Fibroblast of mammary gland (primary cell): ENCODE results near the gene NCOA6.

Experiments used
- DNase-seq: peaks from one replicate; pipeline ENCODE4 v3.0.0-alpha.2; 2010; ENCODE audit warnings: low read depth
- H3K4me3 ChIP-seq: 2 replicates; pipeline ENCODE4 v1.5.1; 2011; ENCODE audit warnings: low read depth, mild to moderate bottlenecking, low read length, moderate library complexity; ENCODE audit not compliant: control insufficient read depth
- CTCF ChIP-seq: conservative IDR thresholded peaks from 2 replicates; pipeline ENCODE4 v1.5.1; 2011; ENCODE audit warnings: low read depth, low read length, inconsistent platforms; ENCODE audit not compliant: control insufficient read depth, insufficient read depth

The NCOA6 gene

DNA sequence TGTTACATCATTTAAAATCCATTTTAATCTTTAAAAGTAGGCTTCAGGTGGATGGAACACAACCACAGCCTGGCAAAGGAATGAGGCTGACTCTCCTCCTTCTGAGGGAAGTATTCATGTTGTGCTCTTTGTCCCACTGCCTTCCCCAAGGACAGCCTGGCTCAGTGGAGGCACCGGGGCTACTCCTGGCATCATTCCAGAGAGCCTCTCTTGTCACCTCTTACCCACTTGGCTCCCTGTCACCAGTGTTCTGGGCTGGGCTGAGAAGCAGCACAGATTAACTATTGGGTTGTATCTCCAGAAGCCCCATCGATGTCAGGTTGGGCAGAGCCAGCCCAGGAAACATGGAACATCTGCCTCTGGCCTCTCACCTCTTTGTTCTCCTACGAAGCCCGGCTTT is 132.0 kb downstream of the NCOA6 start:
- DNase-seq, result no peak
- TF ChIP-seq CTCF, result no peak
- H3K4me3 ChIP-seq, result no peak overlapping the region

DNA sequence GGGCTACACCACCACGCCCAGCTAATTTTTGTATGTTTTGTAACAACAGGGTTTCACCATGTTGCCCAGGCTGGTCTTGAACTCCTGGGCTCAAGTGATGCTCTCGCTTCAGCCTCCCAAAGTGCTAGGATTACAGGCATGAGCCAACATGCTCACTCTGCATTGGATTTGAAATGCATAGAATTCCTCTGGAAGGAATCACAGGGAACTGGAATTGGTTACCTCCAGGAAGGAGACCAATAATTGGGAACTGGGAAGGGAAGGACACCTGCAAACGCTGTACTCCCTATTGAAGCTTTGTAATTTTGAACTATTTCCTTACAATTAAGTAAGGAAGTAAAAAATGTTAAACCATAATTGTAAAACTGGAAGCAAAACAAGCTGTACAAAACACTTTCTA is 133.6 kb downstream of the NCOA6 start:
- TF ChIP-seq CTCF, result no peak
- DNase-seq, result no peak
- no peak overlapping the region for H3K4me3 ChIP-seq

GRCh38 chr20:34689486-34689885 is 136.0 kb downstream of the NCOA6 start:
- H3K4me3 ChIP-seq, result no peak overlapping the region
- TF ChIP-seq CTCF, result no peak
- peak; percentile 42 for DNase-seq

DNA sequence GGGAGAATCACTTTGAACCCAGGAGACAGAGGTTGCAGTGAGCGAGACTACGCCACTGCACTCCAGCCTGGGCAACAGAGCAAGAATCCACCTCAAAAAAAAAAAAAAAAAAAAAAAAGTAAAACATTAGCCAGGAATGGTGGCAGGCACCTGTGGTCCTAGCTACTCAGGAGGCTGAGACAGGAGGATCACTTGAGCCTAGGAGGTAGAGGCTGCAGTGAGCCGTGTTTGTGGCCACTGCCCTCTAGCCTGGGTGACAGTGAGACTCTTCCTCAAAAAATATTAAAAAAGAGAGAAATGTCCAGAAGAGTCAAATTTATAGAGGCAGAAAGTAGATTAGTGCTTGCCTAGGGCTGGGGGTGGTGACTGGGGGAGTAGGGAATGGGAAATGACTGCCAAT is 141.8 kb downstream of the NCOA6 start:
- TF ChIP-seq CTCF, result no peak
- no peak for DNase-seq
- H3K4me3 ChIP-seq, result no peak overlapping the region

GRCh38 chr20:34680586-34681175 is 144.8 kb downstream of the NCOA6 start:
- H3K4me3 ChIP-seq, result no peak overlapping the region
- TF ChIP-seq CTCF, result no peak
- peak; percentile 11 for DNase-seq

- peak within 1 kb of the TSS; percentile 81 for H3K4me3 ChIP-seq
- peak; percentile 89 for DNase-seq
- no peak for TF ChIP-seq CTCF
These were observed 148.6 kb downstream of the NCOA6 start, which contains the start of gene PIGU for GRCh38 chr20:34676642-34677373. PIGU (minus strand) TSS chr20:34677092; CDS start chr20:34677085, 7 bp downstream.
